Retina (tissue), 1 donor: Measurements from ENCODE around the gene ZSCAN5B.
"Not testable (repeated sequence)": the region's sequence is repeated elsewhere in the genome, so short reads cannot be mapped to it uniquely, and the experiment has no call there.

Source experiments
- DNase-seq: peaks from one replicate; pipeline ENCODE4 v3.0.0-alpha.2; 2016

Gene ZSCAN5B, protein sequence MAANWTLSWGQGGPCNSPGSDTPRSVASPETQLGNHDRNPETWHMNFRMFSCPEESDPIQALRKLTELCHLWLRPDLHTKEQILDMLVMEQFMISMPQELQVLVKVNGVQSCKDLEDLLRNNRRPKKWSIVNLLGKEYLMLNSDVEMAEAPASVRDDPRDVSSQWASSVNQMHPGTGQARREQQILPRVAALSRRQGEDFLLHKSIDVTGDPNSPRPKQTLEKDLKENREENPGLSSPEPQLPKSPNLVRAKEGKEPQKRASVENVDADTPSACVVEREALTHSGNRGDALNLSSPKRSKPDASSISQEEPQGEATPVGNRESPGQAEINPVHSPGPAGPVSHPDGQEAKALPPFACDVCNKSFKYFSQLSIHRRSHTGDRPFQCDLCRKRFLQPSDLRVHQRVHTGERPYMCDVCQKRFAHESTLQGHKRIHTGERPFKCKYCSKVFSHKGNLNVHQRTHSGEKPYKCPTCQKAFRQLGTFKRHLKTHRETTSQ

DNA sequence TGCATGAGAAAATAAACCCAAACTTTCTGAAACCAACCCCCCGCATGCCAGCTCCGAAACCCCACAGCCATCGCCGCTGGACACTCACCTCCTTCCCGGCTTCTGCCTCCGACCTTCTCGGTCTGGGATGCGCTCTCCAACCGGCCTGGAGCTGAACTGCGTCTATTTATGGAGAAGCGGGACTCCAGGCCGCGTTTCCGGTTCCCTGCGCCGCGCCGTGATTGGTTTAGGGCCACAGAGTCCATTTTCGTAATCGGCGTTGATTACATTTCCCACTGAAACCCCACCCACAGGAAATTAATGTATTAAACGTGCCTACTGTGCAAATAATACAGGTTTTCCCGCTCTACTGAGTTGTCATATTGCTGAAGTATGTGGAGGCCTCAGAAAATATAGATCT lies at the start of gene ZSCAN5B:
Gene ZSCAN5B (minus strand): TSS at position 138 of the 400 bp plus-strand sequence. CDS start 4,731 bp downstream, outside the sequence.
- not testable (repeated sequence) for DNase-seq

DNA sequence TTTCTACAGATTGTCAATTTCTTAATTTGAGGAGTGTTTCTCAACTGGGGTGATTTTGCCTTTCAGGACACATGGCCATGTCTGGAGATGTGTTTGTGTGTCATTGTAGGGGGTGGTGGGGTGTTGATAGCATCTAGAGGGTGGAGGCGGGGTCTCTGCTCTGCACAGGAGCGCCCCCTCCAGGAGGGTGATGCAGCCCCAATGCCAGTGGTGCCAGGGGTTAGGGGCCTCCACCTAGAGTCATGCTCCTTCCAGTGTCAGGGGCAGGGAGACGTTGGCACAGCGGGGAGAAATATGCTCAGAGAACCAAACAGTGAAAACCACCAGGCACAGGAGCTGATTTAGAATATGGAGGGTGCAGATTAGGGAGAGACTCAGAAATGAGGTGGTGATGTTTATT lies 48.2 kb upstream of the ZSCAN5B start:
- not testable (repeated sequence) for DNase-seq

DNA sequence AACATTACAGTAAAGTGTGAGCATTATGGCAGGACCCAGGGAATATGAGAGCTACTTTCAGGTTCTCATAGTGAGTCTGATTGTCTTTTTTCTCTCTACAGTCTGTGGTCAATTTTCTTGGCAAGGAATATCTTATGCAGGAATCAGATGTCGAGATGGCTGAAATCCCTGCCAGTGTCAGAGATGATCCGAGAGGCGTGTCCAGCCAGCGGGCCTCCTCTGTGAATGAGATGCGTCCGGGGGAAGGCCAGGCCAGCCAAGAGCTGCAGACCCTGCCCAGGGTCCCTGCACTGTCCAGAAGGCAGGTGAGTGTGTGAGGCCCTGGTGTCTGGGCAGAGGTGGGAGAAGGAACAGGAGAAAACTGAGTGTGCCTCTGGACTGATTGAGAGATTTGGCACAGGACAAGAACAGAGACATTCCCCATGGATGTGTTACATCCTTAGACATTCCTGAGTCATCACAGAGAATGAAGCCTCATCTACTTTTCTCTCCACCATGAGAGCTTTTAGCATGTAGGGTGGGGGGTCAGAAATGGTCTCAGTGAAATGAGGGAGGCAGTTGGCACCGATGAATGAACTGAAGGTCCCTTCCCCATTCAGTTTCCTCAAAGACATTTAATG lies 47.6 kb upstream of the ZSCAN5B start:
- no peak for DNase-seq

DNA sequence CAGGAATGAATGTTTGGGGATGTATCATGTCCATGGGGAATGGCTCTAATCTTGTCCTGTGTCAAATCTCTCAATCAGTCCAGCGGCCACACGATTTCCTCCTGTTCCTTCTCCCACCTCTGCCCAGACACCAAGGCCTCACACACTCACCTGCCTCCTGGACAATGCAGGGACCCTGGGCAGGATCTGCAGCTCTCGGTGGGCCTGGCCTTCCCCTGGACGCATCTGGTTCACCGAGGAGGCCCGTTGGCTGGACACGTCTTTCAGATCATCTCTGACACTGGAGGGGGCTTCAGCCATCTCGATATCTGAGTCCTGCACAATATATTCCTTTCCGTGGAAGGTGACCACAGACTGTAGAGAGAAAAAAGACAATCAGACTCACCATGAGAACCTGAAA lies 25.9 kb upstream of the ZSCAN5B start:
- DNase-seq: no peak

DNA sequence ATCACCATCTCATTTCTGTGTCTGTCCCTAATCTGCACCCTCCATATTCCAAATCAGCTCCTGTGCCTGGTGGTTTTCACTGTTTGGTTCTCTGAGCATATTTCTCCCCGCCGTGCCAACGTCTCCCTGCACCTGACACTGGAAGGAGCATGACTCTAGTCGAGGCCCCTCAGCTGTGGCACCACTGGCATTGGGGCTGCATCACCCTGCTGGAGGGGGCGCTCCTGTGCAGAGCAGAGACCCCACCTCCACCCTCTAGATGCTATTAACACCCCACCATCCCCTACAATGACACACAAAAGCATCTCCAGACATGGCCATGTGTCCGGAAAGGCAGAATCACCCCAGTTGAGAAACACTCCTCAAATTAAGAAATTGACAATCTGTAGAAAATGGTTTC lies 25.3 kb upstream of the ZSCAN5B start:
- no peak for DNase-seq

DNA sequence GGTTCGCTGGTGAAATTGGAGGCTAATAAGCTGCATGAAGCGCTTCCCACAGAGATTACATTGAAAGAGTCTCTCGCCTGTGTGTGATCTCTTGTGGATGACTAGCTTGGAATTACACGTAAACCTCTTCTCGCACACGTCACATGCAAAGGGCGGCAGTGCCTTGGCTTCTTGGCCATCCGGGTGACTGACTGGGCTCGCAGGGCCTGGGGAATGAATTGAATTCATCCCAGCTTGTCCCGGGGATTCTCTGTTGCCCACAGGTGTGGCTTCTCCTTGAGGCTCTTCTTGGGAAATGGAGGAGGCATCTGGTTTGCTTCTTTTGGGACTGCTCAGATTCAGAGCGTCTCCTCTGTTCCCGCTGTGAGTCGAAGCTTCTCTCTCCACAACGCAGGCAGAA lies 24.3 kb upstream of the ZSCAN5B start:
- DNase-seq: no peak

DNA sequence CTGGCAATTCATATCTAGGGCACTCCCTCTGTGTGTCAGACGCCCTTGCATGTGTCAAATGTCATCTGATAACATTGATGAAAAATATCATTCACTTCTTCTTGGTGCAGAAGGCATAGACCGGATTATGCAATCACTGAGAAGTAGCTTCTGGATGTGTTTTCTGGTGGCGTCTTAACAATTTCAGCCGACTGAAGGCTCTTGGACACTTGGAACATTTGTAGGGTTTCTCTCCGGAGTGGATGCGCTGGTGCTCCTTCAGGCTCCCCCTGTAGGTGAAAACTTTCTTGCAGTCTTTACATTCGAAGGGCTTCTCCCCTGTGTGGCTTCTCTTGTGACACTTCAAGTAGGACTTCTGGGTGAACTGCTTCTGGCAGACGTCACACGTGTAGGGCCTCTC lies 23.9 kb upstream of the ZSCAN5B start:
- DNase-seq: peak; percentile 9

DNA sequence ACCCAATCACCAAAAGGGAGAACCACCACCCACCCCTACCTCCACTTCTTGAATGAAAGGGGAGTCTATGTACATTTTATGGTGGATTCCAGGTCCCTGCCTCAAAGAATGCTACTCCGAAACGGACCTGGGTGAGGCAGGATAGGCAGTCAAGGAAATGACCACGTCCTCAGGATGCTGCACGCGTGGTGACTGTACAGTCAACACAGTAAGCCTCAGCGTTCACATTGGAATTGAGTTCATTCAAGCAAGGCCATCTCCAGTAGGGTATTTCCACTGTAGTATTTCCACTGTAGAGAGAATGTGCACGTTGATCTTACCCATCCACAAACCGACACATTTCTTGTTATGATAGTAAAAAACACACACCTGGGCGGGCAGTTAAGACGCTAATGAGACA lies 21.4 kb upstream of the ZSCAN5B start:
- no peak for DNase-seq

DNA sequence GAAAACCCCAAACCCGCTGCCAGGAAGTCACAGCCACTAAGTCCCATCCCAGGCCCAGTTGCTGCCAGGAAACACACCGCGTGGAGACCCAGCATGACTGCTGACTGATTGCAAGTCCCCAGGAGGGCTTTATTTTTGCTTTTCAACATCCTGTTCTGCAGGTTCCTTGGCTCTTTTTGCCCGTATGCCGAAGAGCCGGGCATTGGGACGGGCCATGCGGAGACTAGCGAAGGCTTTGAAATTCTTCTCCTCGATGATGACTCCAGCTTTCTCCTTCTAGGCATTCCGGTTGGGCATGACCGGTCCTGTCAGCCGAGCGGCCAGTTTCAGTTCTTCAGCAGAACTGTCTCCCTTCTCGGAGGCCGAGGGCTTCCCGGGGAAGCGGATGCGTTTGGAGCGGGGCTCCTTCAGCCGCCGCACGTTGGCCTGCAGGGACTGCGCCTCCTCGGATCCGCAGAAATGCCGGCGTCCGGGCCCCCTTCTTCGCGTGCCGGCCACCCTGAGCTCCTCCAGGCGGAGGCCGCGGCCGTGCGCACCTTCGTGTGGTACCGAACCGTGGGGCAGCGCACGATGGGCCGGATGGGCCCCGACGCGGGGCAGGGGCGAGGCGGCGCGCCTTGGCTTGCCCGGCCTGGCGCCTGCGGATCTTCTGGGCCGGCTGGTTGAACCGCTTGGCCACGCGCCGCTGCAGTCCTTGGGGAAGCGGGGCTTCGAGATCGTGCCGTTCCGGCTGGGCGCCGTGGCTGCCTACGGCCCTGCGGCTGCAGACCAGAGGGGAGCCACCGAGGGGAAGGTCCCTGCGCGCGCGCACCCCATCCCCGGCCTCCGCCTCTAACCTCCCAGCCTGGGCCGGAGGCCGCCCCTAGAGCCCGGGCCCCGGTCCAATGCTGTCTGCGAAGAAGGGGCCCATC lies 19.7 kb upstream of the ZSCAN5B start:
- DNase-seq: peak; percentile 82

DNA sequence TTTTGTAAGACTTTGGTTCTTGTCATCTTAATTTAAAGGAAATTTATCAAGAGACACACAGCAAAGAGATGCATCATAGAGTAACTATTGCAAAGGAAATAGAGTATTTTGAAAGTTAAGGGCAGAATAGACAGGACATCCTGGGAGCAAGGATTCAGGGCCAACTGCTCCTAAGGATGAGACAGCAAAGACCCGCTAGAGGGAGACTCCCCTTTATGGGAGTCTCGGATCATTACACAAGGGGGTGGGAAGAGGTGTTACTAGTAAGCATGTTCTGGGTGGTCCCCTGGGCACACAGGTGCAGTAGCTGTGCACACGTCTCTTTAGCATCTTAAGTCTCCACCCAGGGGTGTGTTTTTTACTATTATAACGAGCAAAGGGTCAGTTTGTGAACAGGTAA lies 14.1 kb upstream of the ZSCAN5B start:
- DNase-seq: no peak

DNA sequence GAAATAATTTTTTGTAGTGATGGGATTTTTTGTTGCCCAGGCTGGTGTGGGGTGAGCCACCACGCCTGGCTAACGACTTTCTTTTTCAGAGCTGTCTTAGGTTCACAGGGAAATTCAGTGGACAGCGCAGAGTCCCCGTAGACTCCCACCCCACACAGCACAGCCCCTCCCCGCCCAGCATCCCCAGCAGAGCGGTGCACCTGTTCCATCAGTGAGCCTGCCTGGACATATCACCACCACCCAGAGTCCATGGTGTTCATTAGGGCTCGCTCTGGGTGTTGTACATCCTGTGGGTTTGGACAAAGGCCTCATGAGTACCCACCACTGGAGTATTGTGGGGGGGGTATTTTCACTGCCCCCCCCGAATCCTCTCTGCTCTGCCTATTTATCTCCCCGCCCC lies 12.5 kb upstream of the ZSCAN5B start:
- not testable (repeated sequence) for DNase-seq

DNA sequence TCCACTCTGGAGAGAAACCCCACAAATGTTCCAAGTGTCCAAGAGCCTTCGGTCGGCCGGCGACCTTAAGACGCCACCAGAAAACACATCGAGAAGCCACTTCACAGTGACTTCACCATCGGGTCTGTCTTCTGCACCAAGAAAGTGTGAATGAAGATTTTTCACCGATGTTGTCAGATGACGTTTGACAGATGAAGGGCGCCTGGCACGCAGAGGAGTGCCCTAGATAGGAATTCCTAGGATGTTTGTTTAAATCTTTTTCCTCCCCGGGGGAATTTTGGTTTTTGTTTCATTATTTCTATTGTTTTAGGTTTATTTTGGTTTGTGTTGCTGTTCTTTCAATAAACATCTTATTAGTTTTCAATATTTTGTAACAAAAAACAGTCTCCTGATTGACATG lies 11.5 kb upstream of the ZSCAN5B start:
- DNase-seq: no peak

DNA sequence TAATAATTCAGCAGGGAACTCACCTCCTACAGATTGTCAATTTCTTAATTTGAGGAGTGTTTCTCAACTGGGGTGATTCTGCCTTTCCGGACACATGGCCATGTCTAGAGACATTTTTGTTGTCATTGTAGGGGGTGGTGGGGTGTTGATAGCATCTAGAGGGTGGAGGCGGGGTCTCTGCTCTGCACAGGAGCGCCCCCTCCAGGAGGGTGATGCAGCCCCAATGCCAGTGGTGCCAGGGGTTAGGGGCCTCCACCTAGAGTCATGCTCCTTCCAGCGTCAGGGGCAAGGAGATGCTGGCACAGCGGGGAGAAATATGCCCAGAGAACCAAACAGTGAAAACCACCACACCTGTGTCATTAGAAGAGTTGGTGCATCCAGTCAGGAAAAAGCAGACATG lies 10.0 kb upstream of the ZSCAN5B start:
- not testable (repeated sequence) for DNase-seq

DNA sequence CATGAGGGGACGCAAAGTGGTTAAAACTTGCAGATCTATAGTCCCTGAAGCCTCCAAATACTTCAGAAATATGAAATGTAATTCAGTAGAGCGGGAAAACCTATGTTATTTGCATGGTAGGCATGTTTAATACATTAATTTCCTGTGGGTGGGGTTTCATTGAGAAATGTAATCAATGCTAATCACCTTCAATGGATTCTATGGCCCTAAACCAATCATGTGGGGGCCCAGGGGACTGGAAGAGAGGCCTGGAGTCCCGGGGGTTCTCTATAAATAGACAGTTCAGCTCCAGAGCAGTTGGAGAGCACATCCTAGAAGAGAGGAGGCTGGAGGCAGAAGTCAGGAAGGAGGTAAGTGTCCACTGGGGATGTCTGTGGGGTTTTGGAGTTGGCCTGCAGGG lies 4.4 kb upstream of the ZSCAN5B start, which contains the start of gene ZSCAN5C:
Gene ZSCAN5C (plus strand): TSS at position 301 of the 400 bp plus-strand sequence. CDS start 3,641 bp downstream, outside the sequence.
- no peak for DNase-seq

DNA sequence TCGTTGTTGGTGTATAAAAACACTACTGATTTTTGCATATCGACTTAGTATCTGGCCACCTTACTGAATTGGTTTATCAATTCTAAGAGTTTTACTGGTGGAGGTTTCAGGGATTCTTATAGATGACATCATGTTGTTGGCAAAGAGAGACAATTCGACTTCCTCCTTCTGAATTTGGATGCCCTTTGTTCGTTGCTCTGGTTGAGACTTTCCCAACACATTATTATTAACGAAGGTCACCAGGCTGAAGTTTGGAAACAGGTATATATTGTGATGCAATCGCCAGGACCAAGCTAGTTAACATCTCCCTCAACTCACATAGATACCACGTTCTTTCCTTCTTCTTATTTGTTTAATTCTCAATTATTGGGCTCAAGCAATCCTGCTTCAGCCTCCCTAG lies 2.1 kb upstream of the ZSCAN5B start:
- DNase-seq: no peak

DNA sequence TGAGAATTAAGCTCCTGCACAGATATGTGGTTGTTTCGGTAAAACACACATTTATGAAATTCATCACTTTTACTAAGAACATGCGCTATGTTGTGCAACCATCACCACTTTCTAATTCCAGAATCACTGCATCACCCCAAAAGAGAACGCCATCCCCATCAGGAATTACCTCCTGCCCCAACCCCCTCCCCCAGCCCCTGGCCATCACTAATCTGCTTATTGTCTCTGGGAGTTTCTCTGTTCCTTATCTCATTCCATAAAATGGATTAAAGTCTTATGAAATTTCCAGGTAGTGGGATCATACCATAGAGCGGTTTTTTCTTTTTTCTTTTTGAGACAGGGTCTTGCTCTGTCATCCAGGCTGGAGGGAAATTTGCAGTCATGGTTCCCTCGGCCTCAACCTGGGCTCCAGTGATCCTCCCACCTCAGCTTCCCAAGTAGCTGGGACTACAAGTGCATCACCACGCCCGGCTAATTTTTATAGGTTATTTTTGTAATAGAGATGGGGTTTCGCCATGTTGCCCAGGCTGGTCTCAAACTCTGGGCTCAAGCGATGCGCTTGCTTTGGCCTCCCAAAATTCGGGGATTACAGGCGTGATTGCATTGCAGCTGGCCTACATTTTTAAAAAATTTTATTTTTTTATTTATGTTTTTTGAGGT lies 3.5 kb downstream of the ZSCAN5B start:
- DNase-seq: no peak

DNA sequence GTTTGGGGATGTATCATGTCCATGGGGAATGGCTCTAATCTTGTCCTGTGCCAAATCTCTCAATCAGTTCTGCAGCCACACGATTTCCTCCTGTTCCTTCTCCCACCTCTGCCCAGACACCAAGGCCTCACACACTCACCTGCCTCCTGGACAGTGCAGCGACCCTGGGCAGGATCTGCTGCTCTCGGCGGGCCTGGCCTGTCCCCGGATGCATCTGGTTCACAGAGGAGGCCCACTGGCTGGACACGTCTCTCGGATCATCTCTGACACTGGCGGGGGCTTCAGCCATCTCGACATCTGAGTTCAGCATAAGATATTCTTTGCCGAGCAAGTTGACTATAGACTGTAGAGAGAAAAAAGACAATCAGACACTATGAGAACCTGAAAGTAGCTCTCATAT lies 5.9 kb downstream of the ZSCAN5B start:
- no peak for DNase-seq

DNA sequence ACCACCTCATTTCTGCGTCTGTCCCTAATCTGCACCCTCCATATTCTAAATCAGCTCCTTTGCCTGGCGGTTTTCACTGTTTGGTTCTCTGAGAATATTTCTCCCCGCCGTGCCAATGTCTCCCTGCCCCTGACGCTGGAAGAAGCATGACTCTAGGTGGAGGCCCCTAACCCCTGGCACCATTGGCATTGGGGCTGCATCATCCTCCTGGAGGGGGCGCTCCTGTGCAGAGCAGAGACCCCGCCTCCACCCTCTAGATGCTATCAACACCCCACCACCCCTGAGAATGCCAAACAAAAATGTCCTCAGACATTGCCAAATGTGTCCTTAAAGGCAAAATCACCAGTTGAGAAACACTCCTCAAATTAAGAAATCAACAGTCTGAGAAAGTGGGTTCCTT lies 6.5 kb downstream of the ZSCAN5B start:
- no peak for DNase-seq

DNA sequence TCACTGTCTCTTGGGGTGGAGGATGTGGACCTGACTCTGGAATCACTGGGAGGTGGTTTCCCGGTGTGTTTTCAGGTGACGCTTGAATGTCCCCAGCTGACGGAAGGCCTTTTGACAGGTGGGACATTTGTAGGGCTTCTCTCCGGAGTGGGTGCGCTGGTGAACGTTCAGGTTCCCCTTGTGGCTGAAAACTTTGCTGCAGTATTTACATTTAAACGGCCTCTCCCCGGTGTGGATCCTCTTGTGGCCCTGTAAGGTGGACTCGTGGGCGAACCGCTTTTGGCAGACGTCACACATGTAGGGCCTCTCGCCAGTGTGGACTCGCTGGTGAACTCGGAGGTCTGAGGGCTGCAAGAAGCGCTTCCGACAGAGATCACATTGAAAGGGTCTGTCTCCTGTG lies 7.8 kb downstream of the ZSCAN5B start:
- DNase-seq: peak; percentile 27

DNA sequence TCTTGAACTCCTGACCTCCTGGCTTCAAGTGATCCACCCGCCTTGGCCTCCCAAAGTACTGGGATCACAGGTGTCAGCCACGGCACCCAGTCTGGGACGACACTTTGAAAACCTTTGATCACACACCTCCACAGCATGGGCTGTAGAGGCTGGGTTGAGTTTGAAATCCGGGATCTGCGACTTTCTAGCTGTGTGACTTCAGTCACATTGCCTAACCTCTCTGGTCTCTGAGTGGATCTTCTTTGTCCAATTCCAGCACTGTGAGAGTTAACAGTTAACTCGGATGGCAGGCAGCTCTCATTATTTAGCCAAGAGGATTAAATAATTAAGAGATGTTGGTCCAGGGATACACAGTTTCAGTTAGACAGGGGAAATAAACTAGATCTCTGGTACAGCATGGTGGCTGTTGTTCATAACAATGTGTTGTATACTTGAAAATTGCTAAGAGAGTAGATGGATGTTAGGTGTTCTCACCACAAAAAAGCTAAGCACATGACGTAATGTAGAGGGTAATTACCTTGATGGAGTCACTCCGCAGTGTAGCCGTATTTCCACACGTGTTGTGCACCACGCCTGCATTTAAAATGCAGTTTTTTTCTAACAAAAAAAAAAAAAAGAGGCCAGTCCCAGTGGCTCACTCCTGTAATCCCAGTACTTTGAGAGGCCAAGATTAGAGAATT lies 19.9 kb downstream of the ZSCAN5B start:
- DNase-seq: no peak

DNA sequence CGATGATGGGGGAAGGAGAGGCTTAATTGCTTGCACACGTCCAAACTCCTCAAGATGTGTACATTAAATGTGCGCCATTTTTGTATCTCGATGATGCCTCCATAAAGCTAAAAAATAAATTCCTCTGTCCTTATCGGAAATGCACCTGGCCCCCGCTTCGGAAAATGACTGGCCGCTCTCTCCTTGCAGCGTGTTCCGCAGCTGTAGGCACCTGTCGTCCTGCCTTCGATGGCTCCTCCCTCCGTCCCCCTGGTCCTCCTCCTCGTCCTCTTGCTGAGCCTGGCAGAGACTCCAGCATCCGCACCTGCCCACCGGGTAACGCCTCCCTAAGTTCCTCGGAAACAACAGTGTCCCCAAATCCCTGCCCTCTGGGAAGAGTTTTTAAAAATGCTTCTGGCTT lies 20.7 kb downstream of the ZSCAN5B start:
- DNase-seq: no peak

DNA sequence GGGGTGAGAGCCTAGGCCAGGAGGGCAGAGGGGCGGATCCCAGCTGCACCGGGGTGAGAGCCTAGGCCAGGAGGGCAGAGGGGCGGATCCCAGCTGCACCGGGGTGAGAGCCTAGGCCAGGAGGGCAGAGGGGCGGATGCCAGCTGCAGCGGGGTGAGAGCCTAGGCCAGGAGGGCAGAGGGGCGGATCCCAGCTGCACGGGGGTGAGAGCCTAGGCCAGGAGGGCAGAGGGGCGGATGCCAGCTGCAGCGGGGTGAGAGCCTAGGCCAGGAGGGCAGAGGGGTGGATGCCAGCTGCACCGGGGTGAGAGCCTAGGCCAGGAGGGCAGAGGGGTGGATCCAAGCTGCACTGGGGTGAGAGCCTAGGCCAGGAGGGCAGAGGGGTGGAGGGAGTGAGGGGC lies 21.3 kb downstream of the ZSCAN5B start:
- DNase-seq: not testable (repeated sequence)
